Smooth muscle cell (in vitro differentiated cells): ENCODE data around the gene ARFGAP2. TPM values are rescaled to one million over a fixed set of nuclear protein-coding genes. Genes with fewer than 3 reads are reported as not detected.
A peak's percentile ranks its signal among the peaks of the same experiment; 100 is the strongest.

Experiments used
- DNase-seq: peaks from one replicate; lab custom pipeline; 2025; ENCODE audit not compliant: unreplicated experiment; lab: John Stamatoyannopoulos, UW
- H2AFZ ChIP-seq: fragments of 200-600 bp; sonication (generic); 2 replicates; pipeline ENCODE4 v1.6.0; 2016; ENCODE audit warnings: antibody characterized with exemption, low read depth, mild to moderate bottlenecking
- H3F3A ChIP-seq: fragments of 200-600 bp; sonication (generic); 2 replicates; pipeline ENCODE4 v1.6.0; 2017; ENCODE audit warnings: antibody characterized with exemption, low read depth
- H3K27ac ChIP-seq: fragments of 200-600 bp; sonication (generic); 2 replicates; pipeline ENCODE4 v1.5.1; 2016; ENCODE audit warnings: low read depth, mild to moderate bottlenecking
- H3K27me3 ChIP-seq: fragments of 200-600 bp; sonication (generic); 2 replicates; pipeline ENCODE4 v1.6.1; 2016; ENCODE audit warnings: low read depth, mild to moderate bottlenecking
- H3K36me3 ChIP-seq: fragments of 200-600 bp; sonication (generic); 2 replicates; pipeline ENCODE4 v1.5.1; 2016; ENCODE audit warnings: low read depth
- H3K4me1 ChIP-seq: fragments of 200-600 bp; sonication (generic); 2 replicates; pipeline ENCODE4 v1.5.1; 2016; ENCODE audit warnings: low read depth
- H3K4me2 ChIP-seq: fragments of 200-600 bp; sonication (generic); 2 replicates; pipeline ENCODE4 v1.6.0; 2016; ENCODE audit warnings: mild to moderate bottlenecking
- H3K4me3 ChIP-seq: fragments of 200-600 bp; sonication (generic); 2 replicates; pipeline ENCODE4 v1.5.1; 2016; ENCODE audit warnings: mild to moderate bottlenecking
- H3K79me2 ChIP-seq: fragments of 200-600 bp; sonication (generic); 2 replicates; pipeline ENCODE4 v1.6.0; 2016; ENCODE audit warnings: low read depth, mild to moderate bottlenecking
- H3K9ac ChIP-seq: fragments of 200-600 bp; sonication (generic); 2 replicates; pipeline ENCODE4 v1.6.0; 2016; ENCODE audit warnings: low read depth
- H3K9me3 ChIP-seq: fragments of 200-600 bp; sonication (generic); replicated peaks from 2 replicates; pipeline ENCODE4 v1.5.1; 2016; ENCODE audit warnings: low read depth
- H4K20me1 ChIP-seq: fragments of 200-600 bp; sonication (generic); 2 replicates; pipeline ENCODE4 v1.6.0; 2016; ENCODE audit warnings: low read depth
- WGBS: methylation state at CpG from one replicate; pipeline ENCODE4 v1.1.7; 2016; ENCODE audit warnings: low lambda C conversion rate; 5-methylcytosine and 5-hydroxymethylcytosine counted together
- polyA plus RNA-seq: library from polyadenylated mRNA; unstranded; fragments of >200 nt; fragmentation: Nextera tagmentation; extraction: Ambion mirVana; gene quantifications from 2 replicates; pipeline ENCODE4 v1.2.1, GENCODE V29; 2016
- total RNA-seq: library from RNA; depleted of rRNA; stranded (reverse); fragments of >200 nt; gene quantifications from 2 replicates; pipeline ENCODE4 v1.2.3, GENCODE V29; 2014
- TF ChIP-seq, protein P1 (sequence below): fragments of 200-600 bp; sonication (generic); IDR thresholded peaks from 2 replicates; pipeline ENCODE4 v1.5.1; 2017; ENCODE audit warnings: borderline replicate concordance, mild to moderate bottlenecking, antibody characterized with exemption; ENCODE audit not compliant: insufficient read depth, poor library complexity, severe bottlenecking

ARFGAP2 gene
- total and polyA plus RNA-seq, 2 experiments from 2014 or later, result 58.6 to 76.5 TPM

DNA sequence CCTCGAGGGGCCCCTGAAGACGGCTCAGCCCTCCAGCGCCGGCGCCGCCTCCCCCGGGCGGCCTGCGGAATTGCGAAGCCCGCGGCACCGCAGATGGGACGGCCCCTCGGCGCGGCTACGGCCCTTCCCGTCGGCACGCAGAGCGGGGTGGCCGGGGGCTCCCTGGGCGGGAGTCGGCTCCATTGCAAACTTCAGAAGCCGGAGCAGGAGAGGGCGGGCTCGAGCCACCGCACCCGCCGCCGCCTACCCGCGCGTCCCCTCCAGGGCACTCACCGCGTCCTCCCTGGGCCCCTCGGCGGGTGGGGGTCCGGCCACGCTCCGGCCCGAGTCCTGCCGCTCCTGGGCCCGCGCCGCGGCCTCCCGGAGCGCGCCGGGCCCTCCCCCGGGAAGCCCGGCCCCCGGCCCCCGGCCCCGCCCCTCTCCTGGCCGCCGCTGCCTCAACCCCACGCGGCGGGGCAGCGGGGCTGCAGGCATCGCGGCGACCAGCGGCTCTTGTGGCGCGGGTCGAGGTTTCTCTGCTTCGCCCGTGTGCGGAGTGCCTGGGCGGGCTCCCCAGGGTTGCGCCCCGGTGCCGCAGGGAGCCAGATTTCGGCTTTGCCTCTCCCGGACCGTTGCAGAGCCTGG, 9.5 kb upstream of the ARFGAP2 start, which contains the start of gene PACSIN3:
TSS of gene PACSIN3 (minus strand) at position 359 of the 624 bp plus-strand sequence. CDS start 3,707 bp downstream, outside the sequence.
- H3F3A ChIP-seq, result peaks cover 16% of the 10 kb centered on the region
- H2AFZ ChIP-seq, result peak within 1 kb of the TSS; percentile 76
- H3K9ac ChIP-seq, result peak within 1 kb of the TSS; percentile 80
- under 1% methylated on average over 39 of the region's 80 CpGs for WGBS
- H4K20me1 ChIP-seq, result no peaks in the 10 kb centered on the region
- H3K27me3 ChIP-seq, result no peaks in the 10 kb centered on the region
- H3K4me2 ChIP-seq, result peak within 1 kb of the TSS; percentile 95
- H3K4me1 ChIP-seq, result peaks cover 10% of the 10 kb centered on the region
- peak within 1 kb of the TSS; percentile 75 for H3K27ac ChIP-seq
- no peaks in the 10 kb centered on the region for H3K36me3 ChIP-seq
- peaks cover 9% of the 10 kb centered on the region for H3K79me2 ChIP-seq
- peak within 1 kb of the TSS; percentile 80 for H3K4me3 ChIP-seq
- TF ChIP-seq, protein P1, sequence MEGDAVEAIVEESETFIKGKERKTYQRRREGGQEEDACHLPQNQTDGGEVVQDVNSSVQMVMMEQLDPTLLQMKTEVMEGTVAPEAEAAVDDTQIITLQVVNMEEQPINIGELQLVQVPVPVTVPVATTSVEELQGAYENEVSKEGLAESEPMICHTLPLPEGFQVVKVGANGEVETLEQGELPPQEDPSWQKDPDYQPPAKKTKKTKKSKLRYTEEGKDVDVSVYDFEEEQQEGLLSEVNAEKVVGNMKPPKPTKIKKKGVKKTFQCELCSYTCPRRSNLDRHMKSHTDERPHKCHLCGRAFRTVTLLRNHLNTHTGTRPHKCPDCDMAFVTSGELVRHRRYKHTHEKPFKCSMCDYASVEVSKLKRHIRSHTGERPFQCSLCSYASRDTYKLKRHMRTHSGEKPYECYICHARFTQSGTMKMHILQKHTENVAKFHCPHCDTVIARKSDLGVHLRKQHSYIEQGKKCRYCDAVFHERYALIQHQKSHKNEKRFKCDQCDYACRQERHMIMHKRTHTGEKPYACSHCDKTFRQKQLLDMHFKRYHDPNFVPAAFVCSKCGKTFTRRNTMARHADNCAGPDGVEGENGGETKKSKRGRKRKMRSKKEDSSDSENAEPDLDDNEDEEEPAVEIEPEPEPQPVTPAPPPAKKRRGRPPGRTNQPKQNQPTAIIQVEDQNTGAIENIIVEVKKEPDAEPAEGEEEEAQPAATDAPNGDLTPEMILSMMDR, result no peak
- H3K9me3 ChIP-seq, result no peaks in the 10 kb centered on the region
- peak; percentile 67 for DNase-seq

DNA sequence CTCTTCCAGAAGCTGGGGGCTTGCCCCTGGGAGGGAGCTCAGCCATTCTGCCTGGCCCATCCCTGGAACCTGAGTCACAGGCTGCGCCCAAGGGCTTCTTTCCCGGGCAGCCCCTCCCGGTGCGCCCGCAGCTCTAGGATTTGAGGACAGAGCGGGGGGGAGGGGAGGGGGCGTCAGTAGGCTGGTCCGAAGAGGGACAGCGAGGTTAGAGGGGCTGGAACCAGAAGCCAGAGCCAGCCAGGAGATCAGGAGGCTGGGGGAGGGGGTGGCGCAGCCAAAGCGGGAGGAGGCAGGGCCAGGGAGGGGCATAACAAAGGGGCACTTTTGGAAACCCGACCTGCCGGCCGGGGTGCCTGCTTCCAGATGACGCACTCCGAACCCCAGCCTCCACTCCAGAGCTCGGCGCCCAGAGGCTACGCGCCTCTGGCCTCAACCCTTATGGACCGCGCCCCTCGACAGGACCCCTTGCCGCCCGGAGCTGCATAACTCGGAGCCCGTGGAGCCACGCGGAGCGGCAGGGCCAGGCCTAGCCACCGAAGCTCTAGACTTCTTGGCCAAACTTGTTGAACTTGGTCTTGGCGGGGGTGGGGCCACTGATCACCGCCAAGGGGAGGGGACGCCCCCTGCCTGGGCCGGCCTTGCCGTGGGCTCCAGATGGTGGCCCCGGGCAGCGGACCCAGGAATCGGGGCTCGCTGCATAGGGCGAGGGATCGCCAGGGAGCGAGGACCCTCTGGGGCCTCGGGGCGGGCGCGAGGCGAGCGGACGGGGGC, 8.8 kb upstream of the ARFGAP2 start:
- peak; percentile 74 for DNase-seq
- H3K4me2 ChIP-seq, result peak overlapping the region; percentile 95
- H3K9ac ChIP-seq, result peak overlapping the region; percentile 80
- H4K20me1 ChIP-seq, result no peaks in the 10 kb centered on the region
- H3F3A ChIP-seq, result peaks cover 16% of the 10 kb centered on the region
- H3K27ac ChIP-seq, result peak overlapping the region; percentile 75
- H3K4me3 ChIP-seq, result peak overlapping the region; percentile 80
- peak overlapping the region; percentile 68 for H2AFZ ChIP-seq
- TF ChIP-seq, protein P1, result no peak
- H3K4me1 ChIP-seq, result peaks cover 10% of the 10 kb centered on the region
- H3K79me2 ChIP-seq, result peaks cover 9% of the 10 kb centered on the region
- H3K27me3 ChIP-seq, result no peaks in the 10 kb centered on the region
- under 1% methylated on average over 29 of the region's 50 CpGs for WGBS
- H3K36me3 ChIP-seq, result no peaks in the 10 kb centered on the region
- H3K9me3 ChIP-seq, result no peaks in the 10 kb centered on the region

DNA sequence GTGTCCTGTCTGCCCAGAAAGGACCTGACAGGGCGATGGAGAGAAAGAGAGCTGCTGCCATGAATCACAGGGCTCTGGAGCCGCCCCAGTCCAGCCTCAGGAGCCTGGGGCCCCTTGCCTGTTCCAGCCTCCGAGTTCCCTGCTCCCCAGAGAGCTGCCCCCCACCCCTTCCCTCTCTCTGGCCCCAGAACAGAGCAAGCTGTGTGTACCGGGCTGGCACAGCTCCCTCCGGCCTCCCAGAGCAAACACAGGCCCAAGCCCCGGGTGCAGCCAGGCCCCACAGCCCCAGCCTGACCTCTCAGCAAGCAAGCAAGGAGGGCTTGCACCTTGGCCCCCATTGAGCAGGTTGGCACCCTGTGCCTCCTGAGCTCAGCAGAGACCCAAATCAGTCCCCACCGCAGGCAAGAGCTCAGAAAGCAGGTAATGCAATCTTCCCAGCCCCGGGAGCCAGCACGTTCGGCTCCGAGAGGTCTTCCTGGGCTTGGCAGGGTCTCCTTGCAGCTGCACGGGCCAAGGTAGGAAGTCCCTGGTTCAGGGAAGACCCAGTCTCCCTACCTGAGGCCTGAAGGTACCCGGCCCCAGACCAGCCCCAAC, 8.1 kb upstream of the ARFGAP2 start:
- Histone ChIP-seq H3K27ac (peak overlapping the region; percentile 75), H3K9ac (no peak overlapping the region), H3K4me1 (peaks cover 10% of the 10 kb centered on the region), H3K9me3 (no peaks in the 10 kb centered on the region), H3K36me3 (no peaks in the 10 kb centered on the region), H3K79me2 (peaks cover 9% of the 10 kb centered on the region), H4K20me1 (no peaks in the 10 kb centered on the region), H3K27me3 (no peaks in the 10 kb centered on the region), H3K4me2 (peak overlapping the region; percentile 95), H2AFZ (no peak overlapping the region), H3F3A (peaks cover 16% of the 10 kb centered on the region), H3K4me3 (peak overlapping the region; percentile 80)
- TF ChIP-seq, protein P1, result no peak
- DNase-seq, result peak; percentile 42
- 33% methylated on average over 9 of the region's 13 CpGs for WGBS
